H1 (cell line): ENCODE measurements around the gene ME3. TPM values are rescaled to one million over a fixed set of nuclear protein-coding genes. Genes with fewer than 3 reads are reported as not detected.

Experiments used
- CTCF ChIA-PET: fragments of 300-600 bp; sonication (Branson Sonifier 250); formaldehyde crosslinking; loops from one replicate; lab custom pipeline; 2021; ENCODE audit not compliant: partially characterized antibody; lab: Charles Lee
- POLR2A ChIA-PET: fragments of 300-600 bp; sonication (Branson Sonifier 250); formaldehyde crosslinking; loops from one replicate; lab custom pipeline; 2021; ENCODE audit warnings: inconsistent platforms; ENCODE audit not compliant: partially characterized antibody; lab: Charles Lee
- DNase-seq, 2 experiments: peaks; one replicate each; pipeline versions ENCODE4 v3.0.0 to v3.0.0-alpha.2; 2010 to 2022; ENCODE audit warnings: low spot score in 2 of 2, low read depth in 1 of 2, mixed read lengths in 1 of 2
- FAIRE-seq: peaks from 2 replicates; lab custom pipeline; 2011; peaks lifted over from hg19 to GRCh38; lab: Jason Lieb, UNC
- H2AFZ ChIP-seq: 2 replicates; pipeline ENCODE4 v1.8.1; 2012; ENCODE audit warnings: low read length, inconsistent platforms
- H2AK5ac ChIP-seq: 2 replicates; pipeline ENCODE4 v1.6.1; 2013; ENCODE audit warnings: low read depth, low read length
- H2BK120ac ChIP-seq: replicated peaks from 2 replicates; pipeline ENCODE3; 2013; ENCODE audit warnings: low read depth, low read length, inconsistent platforms
- H2BK12ac ChIP-seq: 2 replicates; pipeline ENCODE4 v1.6.1; 2013; ENCODE audit warnings: low read depth, low read length
- H2BK15ac ChIP-seq: 2 replicates; pipeline ENCODE4 v1.6.1; 2013; ENCODE audit warnings: low read length
- H2BK20ac ChIP-seq: 2 replicates; pipeline ENCODE4 v1.6.1; 2013; ENCODE audit warnings: low read length
- H2BK5ac ChIP-seq: 2 replicates; pipeline ENCODE4 v1.6.1; 2013; ENCODE audit warnings: low read depth, low read length
- H3K14ac ChIP-seq: 2 replicates; pipeline ENCODE4 v1.6.1; 2013; ENCODE audit warnings: inconsistent platforms; ENCODE audit not compliant: insufficient read length
- H3K18ac ChIP-seq: 2 replicates; pipeline ENCODE4 v1.6.1; 2013; ENCODE audit warnings: low read length; ENCODE audit errors: extremely low read depth
- H3K23ac ChIP-seq: 2 replicates; pipeline ENCODE4 v1.6.1; 2013; ENCODE audit warnings: inconsistent platforms; ENCODE audit not compliant: insufficient read length
- H3K23me2 ChIP-seq: 2 replicates; pipeline ENCODE4 v1.6.1; 2013; ENCODE audit warnings: low read depth, low read length
- H3K27ac ChIP-seq: 2 replicates; pipeline ENCODE4 v1.6.1; 2011; ENCODE audit warnings: low read depth, low read length, inconsistent platforms
- H3K27me3 ChIP-seq, 4 experiments: replicated peaks in 1 of 4; 1 replicate in 1 of 4; 2 replicates in 3 of 4; pipeline versions ENCODE4 v1.6.1 to v1.8.1; 2011 to 2013; ENCODE audit warnings: low read length in 3 of 4, mild to moderate bottlenecking in 3 of 4, inconsistent platforms in 2 of 4, mixed read lengths in 2 of 4, moderate library complexity in 1 of 4; ENCODE audit not compliant: control insufficient read depth in 3 of 4, insufficient read depth in 3 of 4; ENCODE audit errors: extremely low read depth in 1 of 4
- H3K36me3 ChIP-seq, 4 experiments: 2 replicates each; pipeline versions ENCODE4 v1.6.1 to v1.8.1; 2011 to 2013; ENCODE audit warnings: mild to moderate bottlenecking in 4 of 4, low read length in 3 of 4, moderate library complexity in 2 of 4, control low read depth in 1 of 4, inconsistent platforms in 1 of 4; ENCODE audit not compliant: insufficient read depth in 4 of 4, control insufficient read depth in 2 of 4
- H3K4ac ChIP-seq: replicated peaks from 2 replicates; pipeline ENCODE3; 2013; ENCODE audit warnings: low read length, low read depth, mixed read lengths, inconsistent platforms; ENCODE audit not compliant: insufficient read length
- H3K4me1 ChIP-seq, 4 experiments: replicated peaks in 1 of 4; 1 replicate in 1 of 4; 2 replicates in 3 of 4; pipeline versions ENCODE4 v1.6.1 to v1.8.1; 2011 to 2013; ENCODE audit warnings: low read length in 3 of 4, inconsistent platforms in 2 of 4, mixed read lengths in 1 of 4; ENCODE audit not compliant: insufficient read depth in 4 of 4, control insufficient read depth in 3 of 4
- H3K4me2 ChIP-seq, 2 experiments: 2 replicates each; pipeline versions ENCODE4 v1.6.1 to v1.8.1; 2011 to 2013; ENCODE audit warnings: low read depth in 2 of 2, low read length in 2 of 2, control low read depth in 1 of 2, inconsistent platforms in 1 of 2, mild to moderate bottlenecking in 1 of 2; ENCODE audit not compliant: insufficient read depth in 1 of 2
- H3K4me3 ChIP-seq, 4 experiments: fragments of 200-600, 300-600 bp in 1 of 4; sonication (generic), shearing (Covaris generic), sonication (Bioruptor Twin) in 1 of 4; 2 replicates each; pipeline versions ENCODE4 v1.5.1 to v1.8.1; 2011 to 2016; ENCODE audit warnings: low read length in 4 of 4, low read depth in 3 of 4, control low read depth in 2 of 4, inconsistent platforms in 2 of 4, mild to moderate bottlenecking in 2 of 4, mixed read lengths in 1 of 4, moderate library complexity in 1 of 4; ENCODE audit not compliant: insufficient read depth in 2 of 4; ENCODE audit errors: extremely low read depth in 1 of 4
- H3K56ac ChIP-seq: replicated peaks from 2 replicates; pipeline ENCODE3; 2013; ENCODE audit warnings: low read depth, mild to moderate bottlenecking, mixed read lengths, low read length, inconsistent platforms; ENCODE audit not compliant: insufficient read length
- H3K79me1 ChIP-seq: 2 replicates; pipeline ENCODE4 v1.6.1; 2013; ENCODE audit warnings: low read depth, low read length, control low read depth
- H3K79me2 ChIP-seq, 2 experiments: 2 replicates each; pipeline versions ENCODE4 v1.6.1 to v1.8.1; 2012 to 2013; ENCODE audit warnings: low read length in 2 of 2, mild to moderate bottlenecking in 2 of 2, inconsistent platforms in 1 of 2; ENCODE audit not compliant: insufficient read depth in 2 of 2, control insufficient read depth in 1 of 2
- H3K9ac ChIP-seq, 4 experiments: replicated peaks in 1 of 4; 1 replicate in 1 of 4; 2 replicates in 3 of 4; pipeline versions ENCODE4 v1.6.1 to v1.8.1; 2011 to 2013; ENCODE audit warnings: low read depth in 3 of 4, low read length in 3 of 4, control low read depth in 2 of 4, mild to moderate bottlenecking in 2 of 4, moderate library complexity in 2 of 4, inconsistent platforms in 1 of 4; ENCODE audit errors: extremely low read depth in 1 of 4
- H3K9me3 ChIP-seq, 2 experiments: 2 replicates each; pipeline versions ENCODE4 v1.6.1 to v1.8.1; 2012 to 2013; ENCODE audit warnings: mild to moderate bottlenecking in 2 of 2, moderate library complexity in 2 of 2, control low read depth in 1 of 2, inconsistent platforms in 1 of 2, low read depth in 1 of 2, low read length in 1 of 2, mixed read lengths in 1 of 2; ENCODE audit not compliant: insufficient read depth in 2 of 2
- H4K20me1 ChIP-seq, 2 experiments: replicated peaks in 1 of 2; 2 replicates each; pipeline versions ENCODE3 to v1.8.1; 2011 to 2013; ENCODE audit warnings: inconsistent platforms in 2 of 2, low read length in 2 of 2, mild to moderate bottlenecking in 1 of 2; ENCODE audit not compliant: insufficient read depth in 2 of 2, control insufficient read depth in 1 of 2
- H4K5ac ChIP-seq: 2 replicates; pipeline ENCODE4 v1.6.1; 2013; ENCODE audit warnings: low read length, low read depth, mixed read lengths, inconsistent platforms; ENCODE audit not compliant: insufficient read length
- H4K8ac ChIP-seq: 2 replicates; pipeline ENCODE4 v1.8.0; 2013; ENCODE audit warnings: mild to moderate bottlenecking, moderate library complexity, low read length, inconsistent platforms; ENCODE audit not compliant: insufficient read depth; ENCODE audit errors: extremely low read depth
- H4K91ac ChIP-seq: replicated peaks from 2 replicates; pipeline ENCODE3; 2013; ENCODE audit warnings: low read length, mixed read lengths, inconsistent platforms; ENCODE audit not compliant: insufficient read length
- ASH2L ChIP-seq: fragments of 200-600, 300-600 bp; sonication (generic); IDR thresholded peaks from one replicate; pipeline ENCODE4 v1.7.1; 2017; ENCODE audit warnings: low read length
- CBX5 ChIP-seq: fragments of 300-800, 300-1000 bp; sonication (generic); IDR thresholded peaks from 2 replicates; pipeline ENCODE4 v1.7.1; 2016; ENCODE audit warnings: antibody characterized with exemption, low read length, low read depth
- CREB1 ChIP-seq: IDR thresholded peaks from 2 replicates; pipeline ENCODE4 v1.6.1; 2012; ENCODE audit warnings: inconsistent platforms
- FOSL1 ChIP-seq: IDR thresholded peaks from 2 replicates; pipeline ENCODE4 v1.6.1; 2011; ENCODE audit warnings: mild to moderate bottlenecking, low read depth, low read length, moderate library complexity; ENCODE audit not compliant: insufficient read depth
- GABPA ChIP-seq: IDR thresholded peaks from 2 replicates; pipeline ENCODE4 v1.6.1; 2011; ENCODE audit warnings: mild to moderate bottlenecking, low read length, moderate library complexity, borderline replicate concordance; ENCODE audit not compliant: insufficient read depth
- MAFK ChIP-seq: IDR thresholded peaks from 2 replicates; pipeline ENCODE4 v1.6.1; 2012; ENCODE audit warnings: low read depth, mild to moderate bottlenecking, improper control_type of control experiment, low read length
- NANOG ChIP-seq: IDR thresholded peaks from 2 replicates; pipeline ENCODE4 v1.6.1; 2011; ENCODE audit warnings: low read length, low read depth, mild to moderate bottlenecking, inconsistent platforms; ENCODE audit not compliant: insufficient read depth, poor library complexity, severe bottlenecking
- NRF1 ChIP-seq: IDR thresholded peaks from 2 replicates; pipeline ENCODE4 v1.6.1; 2011; ENCODE audit warnings: mild to moderate bottlenecking, low read depth, low read length, improper control_type of control experiment
- POLR2A ChIP-seq, 2 experiments: IDR thresholded peaks; 1 replicate in 1 of 2; 2 replicates in 1 of 2; pipeline ENCODE4 v1.6.1; 2011; ENCODE audit warnings: low read depth in 2 of 2, low read length in 2 of 2, mild to moderate bottlenecking in 2 of 2; ENCODE audit errors: control extremely low read depth in 1 of 2
- RBBP5 ChIP-seq: IDR thresholded peaks from 2 replicates; pipeline ENCODE4 v1.7.1; 2012; ENCODE audit warnings: low read depth, mild to moderate bottlenecking, inconsistent platforms, low read length, moderate library complexity, borderline replicate concordance
- RNF2 ChIP-seq: fragments of 200-900, 300-1000 bp; sonication (generic); IDR thresholded peaks from 2 replicates; pipeline ENCODE4 v1.7.1; 2016; ENCODE audit warnings: borderline replicate concordance, low read depth, mild to moderate bottlenecking, antibody characterized with exemption, low read length; ENCODE audit not compliant: poor library complexity, severe bottlenecking; ENCODE audit errors: missing control alignments
- SIRT6 ChIP-seq: IDR thresholded peaks from one replicate; pipeline ENCODE4 v1.7.1; 2012; ENCODE audit warnings: low read length, inconsistent platforms
- SIX5 ChIP-seq: IDR thresholded peaks from 2 replicates; pipeline ENCODE4 v1.6.1; 2011; ENCODE audit warnings: mild to moderate bottlenecking, low read depth, low read length
- SRF ChIP-seq: IDR thresholded peaks from 2 replicates; pipeline ENCODE4 v1.6.1; 2011; ENCODE audit warnings: mild to moderate bottlenecking, low read depth, low read length, moderate library complexity
- SUZ12 ChIP-seq: fragments of 200-600 bp; sonication (generic); IDR thresholded peaks from 2 replicates; pipeline ENCODE4 v1.6.1; 2012; ENCODE audit warnings: mild to moderate bottlenecking, inconsistent platforms, low read length, moderate library complexity, mixed read lengths
- YY1 ChIP-seq: IDR thresholded peaks from 2 replicates; pipeline ENCODE4 v1.6.1; 2011; ENCODE audit warnings: low read depth, mild to moderate bottlenecking, low read length
- WGBS, 2 experiments: shearing (Covaris generic) in 1 of 2; methylation state at CpG; one replicate each; pipeline versions ENCODE4 v1.1.6 to v1.1.7; 2013 to 2015; ENCODE audit warnings: low lambda C conversion rate in 2 of 2, mixed read lengths in 2 of 2, inconsistent platforms in 1 of 2, low coverage in 1 of 2, missing lambda C conversion rate in 1 of 2; ENCODE audit not compliant: insufficient replicate concordance in 2 of 2, insufficient coverage in 1 of 2, insufficient read length in 1 of 2; ENCODE audit errors: extremely low coverage in 1 of 2, missing lambda C conversion rate in 1 of 2; 5-methylcytosine and 5-hydroxymethylcytosine counted together
- polyA plus RNA-seq, 7 experiments: library from polyadenylated mRNA; depleted of rRNA in 3 of 7; stranded (reverse) in 5 of 7; unstranded in 2 of 7; fragments of >200 nt in 5 of 7; fragments of 200-250 nt in 2 of 7; gene quantifications; 1 replicate in 5 of 7; 2 replicates in 1 of 7; 4 replicates in 1 of 7; pipeline versions ENCODE4 v1.2.1 to v1.2.3, GENCODE V29; 2011 to 2013; ENCODE audit warnings: missing spikeins in 2 of 7, mixed read lengths in 2 of 7
- total RNA-seq: library from RNA; stranded (reverse); fragmentation: NEBNext Ultra II Directional; extraction: Animal tissue kit (Norgen Biotek cat#: 25700); gene quantifications from 2 replicates; pipeline ENCODE4 v1.2.1, GENCODE V29; 2021

The ME3 gene
- total and polyA plus RNA-seq, 2 of the 8 experiments (the other 6 are each of a cell fraction or from before 2014, with no cell fraction given), result 1.5 to 2.8 TPM

- H4K91ac ChIP-seq, result no peak overlapping the region
- TF ChIP-seq RBBP5, result no peak
- TF ChIP-seq FOSL1, result no peak
- TF ChIP-seq NRF1, result no peak
- no peak for TF ChIP-seq ASH2L
- no peak for TF ChIP-seq SIX5
- no peak for TF ChIP-seq SRF
- no peak for TF ChIP-seq CREB1
- TF ChIP-seq NANOG, result no peak
- TF ChIP-seq RNF2, result no peak
- TF ChIP-seq GABPA, result no peak
- no peak for TF ChIP-seq CBX5
- no peak for TF ChIP-seq POLR2A (IDR thresholded peaks at IDR 0.05; ENCODE audit: control extremely low read depth in 1 of 2, low read depth in 2 of 2, low read length in 2 of 2)
- TF ChIP-seq SIRT6, result no peak
- TF ChIP-seq SUZ12, result no peak
- TF ChIP-seq MAFK, result no peak
- no peak for TF ChIP-seq YY1
These were observed 86.1 kb downstream of the ME3 start for GRCh38 chr11:86586307-86586706.

More at GRCh38 chr11:86586307-86586706, 86.1 kb downstream of the ME3 start:
- Histone ChIP-seq H3K23me2 (no peaks in the 10 kb centered on the region; the same call in 1 of the 2 replicates), H3K4me3 (no peak overlapping the region), H3K27me3 (no peaks in the 10 kb centered on the region), H3K9me3 (no peaks in the 10 kb centered on the region), H4K20me1 (no peaks in the 10 kb centered on the region), H2BK20ac (no peak overlapping the region), H3K18ac (no peak overlapping the region), H3K79me1 (no peaks in the 10 kb centered on the region), H3K4ac (no peak overlapping the region), H2AFZ (no peak overlapping the region), H4K8ac (no peak overlapping the region), H2AK5ac (no peak overlapping the region), H2BK15ac (no peak overlapping the region), H2BK5ac (no peak overlapping the region), H3K23ac (no peak overlapping the region), H3K4me1 (peaks cover 3 to 8% (median 6%) of the 10 kb centered on the region in 4 experiments; a peak in 4 of 7 replicates), H3K9ac (no peak overlapping the region), H3K79me2 (no peaks in the 10 kb centered on the region), H2BK12ac (no peak overlapping the region), H3K27ac (no peak overlapping the region), H3K36me3 (no peaks in the 10 kb centered on the region), H3K56ac (no peak overlapping the region), H3K4me2 (no peak overlapping the region), H4K5ac (no peak overlapping the region), H2BK120ac (no peak overlapping the region), H3K14ac (no peak overlapping the region)
- CTCF ChIA-PET, result interaction anchor here (0.7 to 3.2 kb wide), 8 partner anchors 9 to 136 kb away, joined by 3 to 24 read pairs (median 4); no protein-coding TSS in a partner anchor
- FAIRE-seq, result no peak
- DNase-seq, result no peak
- WGBS, 2 experiments, result 85% methylated on average over 3 of the region's 3 CpGs; no CpG with 5 or more reads in 1 of the 2 experiments
- POLR2A ChIA-PET, result no interaction called here
